ENCODE measurements around the gene RNF112. TPM values are rescaled to one million over a fixed set of nuclear protein-coding genes. Genes with fewer than 3 reads are reported as not detected.

RNF112 gene
- total RNA-seq, 6 donors from 2014 or later, result 0.69 to 6.3 (median 2.1) TPM

- TF ChIP-seq CTCF (IDR thresholded peaks at IDR 0.05), result no peak
- TF ChIP-seq POLR2AphosphoS5 (IDR thresholded peaks at IDR 0.05), result no peak
- no peak for TF ChIP-seq EP300 (IDR thresholded peaks at IDR 0.05)
- no peak for TF ChIP-seq POLR2A (IDR thresholded peaks at IDR 0.05)
- peak overlapping the region in 1 of 4 donors; percentile 23 for H3K27ac ChIP-seq
- WGBS, 2 donors, result 73 to 78% methylated on average over 1 of the region's 1 CpG
Measured at GRCh38 chr17:19402171-19402570, 8.9 kb upstream of the RNF112 start.

DNA sequence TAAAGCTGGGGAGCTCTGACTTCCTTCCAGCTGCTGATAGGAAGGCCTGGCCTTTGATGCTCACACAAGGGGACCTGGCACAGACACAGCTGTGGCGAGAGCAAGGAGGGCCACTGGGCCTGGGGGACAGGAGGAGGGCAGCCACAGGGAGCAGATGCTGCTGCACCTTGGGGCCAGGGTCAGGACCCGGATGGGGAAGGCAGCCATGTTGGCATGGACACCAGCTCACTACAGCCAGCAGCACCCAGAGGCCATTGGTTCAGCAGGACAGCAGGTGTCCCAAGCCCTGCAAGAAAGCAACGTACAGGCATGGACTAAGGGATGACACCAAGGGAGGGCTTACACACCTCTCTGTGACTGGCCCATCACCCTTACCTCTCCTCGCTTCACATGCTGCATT is 8.0 kb upstream of the RNF112 start:
- H3K9me3 ChIP-seq, result no peaks in the 10 kb centered on the region
- no peak for DNase-seq
- H3K4me1 ChIP-seq, result peaks cover 8 to 21% (median 18%) of the 10 kb centered on the region in 4 donors
- TF ChIP-seq POLR2A (IDR thresholded peaks at IDR 0.05), result no peak
- TF ChIP-seq POLR2AphosphoS5 (IDR thresholded peaks at IDR 0.05), result no peak
- no peak for TF ChIP-seq EP300 (IDR thresholded peaks at IDR 0.05)
- no peak for TF ChIP-seq CTCF (IDR thresholded peaks at IDR 0.05)
- H3K36me3 ChIP-seq, result no peaks in the 10 kb centered on the region
- no peak overlapping the region for H3K27ac ChIP-seq
- no peak for ATAC-seq (ENCODE audit: low FRiP score in 2 of 2)
- no peaks in the 10 kb centered on the region for H3K27me3 ChIP-seq
- 87% methylated on average over 4 of the region's 4 CpGs for WGBS, 2 donors
- H3K4me3 ChIP-seq, result no peak overlapping the region

More at GRCh38 chr17:19402171-19402570, 8.9 kb upstream of the RNF112 start:
- DNase-seq, result no peak
- no peaks in the 10 kb centered on the region for H3K27me3 ChIP-seq
- H3K4me1 ChIP-seq, result peaks cover 14 to 27% (median 24%) of the 10 kb centered on the region in 4 donors
- no peaks in the 10 kb centered on the region for H3K9me3 ChIP-seq
- H3K4me3 ChIP-seq, result no peak overlapping the region
- no peak for ATAC-seq (ENCODE audit: low FRiP score in 2 of 2)
- no peaks in the 10 kb centered on the region for H3K36me3 ChIP-seq

GRCh38 chr17:19404264-19404663 is 6.8 kb upstream of the RNF112 start:
- WGBS, 2 donors, result 64 to 72% methylated on average over 1 of the region's 1 CpG
- ATAC-seq (ENCODE audit: low FRiP score in 2 of 2), result no peak
- DNase-seq, result no peak

DNA sequence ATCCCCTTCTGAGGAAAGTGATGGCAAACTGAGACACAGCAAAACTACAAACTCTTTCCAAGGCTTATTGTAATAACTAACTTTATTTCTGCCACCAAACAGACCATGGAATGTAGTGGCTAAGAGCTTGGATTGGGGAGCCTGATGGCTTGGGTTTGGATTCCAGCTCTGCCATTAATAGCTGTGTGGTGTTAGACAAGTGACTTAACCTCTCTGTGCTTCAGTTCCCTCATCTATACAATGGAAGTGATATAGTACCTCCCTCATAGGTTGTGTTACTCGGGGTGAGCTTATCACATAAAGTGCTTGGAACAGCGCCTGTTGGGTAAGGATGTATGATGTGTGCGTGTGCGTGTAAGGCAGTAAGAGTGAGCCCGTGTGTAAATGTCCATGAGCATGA is 5.9 kb upstream of the RNF112 start:
- Histone ChIP-seq H3K27ac (no peak overlapping the region), H3K4me1 (peaks cover 0 to 2% (median under 1%) of the 10 kb centered on the region in 4 donors), H3K36me3 (no peaks in the 10 kb centered on the region), H3K4me3 (no peak overlapping the region), H3K9me3 (no peaks in the 10 kb centered on the region), H3K27me3 (no peaks in the 10 kb centered on the region)
- WGBS, 2 donors, result 76 to 87% methylated on average over 5 of the region's 5 CpGs
- no peak for ATAC-seq (ENCODE audit: low FRiP score in 2 of 2)
- DNase-seq, result no peak
- TF ChIP-seq POLR2A (IDR thresholded peaks at IDR 0.05) (no peak), POLR2AphosphoS5 (IDR thresholded peaks at IDR 0.05) (no peak), EP300 (IDR thresholded peaks at IDR 0.05) (no peak), CTCF (IDR thresholded peaks at IDR 0.05) (no peak)

More at GRCh38 chr17:19404264-19404663, 6.8 kb upstream of the RNF112 start:
- Histone ChIP-seq H3K27ac (no peak overlapping the region), H3K4me1 (peaks cover 4 to 8% (median 7%) of the 10 kb centered on the region in 4 donors), H3K36me3 (no peaks in the 10 kb centered on the region), H3K9me3 (no peaks in the 10 kb centered on the region), H3K27me3 (no peaks in the 10 kb centered on the region), H3K4me3 (no peak overlapping the region)
- TF ChIP-seq POLR2AphosphoS5 (IDR thresholded peaks at IDR 0.05), result no peak
- no peak for TF ChIP-seq POLR2A (IDR thresholded peaks at IDR 0.05)
- no peak for TF ChIP-seq CTCF (IDR thresholded peaks at IDR 0.05)

DNA sequence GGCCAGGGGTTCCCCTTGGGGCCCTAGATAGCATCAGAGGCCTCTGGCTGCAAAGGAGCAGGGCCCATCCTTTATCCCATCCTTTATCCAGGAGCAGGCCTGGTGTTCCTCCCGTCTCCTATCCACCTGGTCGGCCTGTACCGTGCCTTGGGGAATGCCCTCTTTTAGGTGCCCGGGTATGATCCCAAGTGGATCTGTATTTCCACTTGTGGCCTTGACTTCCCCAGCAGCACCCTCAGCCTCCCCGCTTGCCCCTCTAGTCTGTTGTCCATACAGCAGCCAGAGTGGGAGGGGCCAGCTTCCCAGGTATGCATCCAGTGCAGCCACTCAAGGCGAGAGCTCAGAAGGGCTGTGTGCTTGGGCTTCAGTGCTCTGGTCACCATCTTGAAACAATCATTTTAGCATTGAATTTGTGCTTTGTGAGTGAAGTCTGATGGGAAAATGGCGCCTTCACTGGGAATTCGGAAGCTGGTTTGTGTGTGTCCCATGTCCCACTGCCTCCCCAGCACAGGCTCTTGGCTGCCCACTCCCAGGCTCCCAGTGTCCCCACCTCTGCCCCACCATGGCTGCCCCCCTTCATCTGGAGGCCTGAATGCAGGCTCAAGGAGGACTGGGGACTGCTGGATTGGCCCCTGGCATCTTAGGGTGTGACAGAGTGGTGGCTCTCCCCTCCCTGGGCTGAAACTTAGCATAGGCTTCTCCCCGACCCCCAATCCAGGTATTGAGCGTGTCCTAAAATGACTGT is 3.3 kb upstream of the RNF112 start:
- 97% methylated on average over 5 to 10 of the region's 10 CpGs for WGBS, 2 donors
- ATAC-seq (ENCODE audit: low FRiP score in 2 of 2) (no peak), DNase-seq (no peak)
- no peak overlapping the region for H3K27ac ChIP-seq
- H3K27me3 ChIP-seq, result no peaks in the 10 kb centered on the region
- peaks cover 0 to 7% (median 1%) of the 10 kb centered on the region in 4 donors for H3K4me1 ChIP-seq
- H3K36me3 ChIP-seq, result no peaks in the 10 kb centered on the region
- TF ChIP-seq EP300 (IDR thresholded peaks at IDR 0.05) (no peak), CTCF (IDR thresholded peaks at IDR 0.05) (no peak), POLR2A (IDR thresholded peaks at IDR 0.05) (no peak), POLR2AphosphoS5 (IDR thresholded peaks at IDR 0.05) (no peak)
- no peak overlapping the region for H3K4me3 ChIP-seq
- no peaks in the 10 kb centered on the region for H3K9me3 ChIP-seq

Data from upper lobe of left lung (tissue), 6 donors.